ENCODE measurements around the gene MSRB3.

The MSRB3 gene

DNA sequence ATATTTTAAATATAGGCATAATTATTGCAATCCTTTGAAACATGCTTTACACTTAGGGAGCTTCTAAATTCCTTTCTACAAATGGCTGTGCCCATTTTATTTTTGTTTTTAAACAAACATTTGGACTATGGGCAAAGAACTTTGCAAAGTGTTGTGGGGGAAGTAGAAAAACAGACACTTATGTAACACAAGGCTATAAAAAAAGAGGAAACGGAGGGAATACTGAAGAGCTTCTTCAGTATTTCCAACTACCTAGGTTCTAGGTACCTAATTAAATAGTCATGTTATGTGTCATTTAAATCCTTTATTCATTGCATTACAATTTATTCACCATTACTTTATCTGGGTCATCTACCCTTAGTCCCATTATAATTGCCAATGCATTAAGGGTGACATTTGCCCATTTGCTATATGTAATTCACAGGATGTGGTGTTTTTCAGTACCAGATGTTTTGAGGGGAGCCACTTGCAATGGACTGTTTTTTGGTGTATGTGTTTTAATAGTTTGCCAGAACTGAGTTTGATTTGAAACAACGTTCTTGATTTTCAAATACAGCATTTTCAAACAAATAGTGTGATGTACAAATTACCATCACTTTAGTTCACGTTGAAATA is 1.5 kb upstream of the MSRB3 start:
- Histone ChIP-seq H3K9me3 (ENCODE audit: severe bottlenecking) (no peaks in the 10 kb centered on the region), H3K4me1 (ENCODE audit: insufficient read depth, poor library complexity, severe bottlenecking) (peaks cover 8% of the 10 kb centered on the region), H3K4me3 (ENCODE audit: severe bottlenecking) (no peak overlapping the region), H3K27me3 (ENCODE audit: insufficient read depth, poor library complexity, severe bottlenecking) (no peaks in the 10 kb centered on the region), H3K36me3 (ENCODE audit: low read depth) (no peaks in the 10 kb centered on the region), H3K27ac (ENCODE audit: poor library complexity, severe bottlenecking) (no peak overlapping the region)
- DNase-seq (ENCODE audit: low spot score) = no peak
- no peak for TF ChIP-seq CTCF (IDR thresholded peaks at IDR 0.05; ENCODE audit: poor library complexity, severe bottlenecking)
- no peak for ATAC-seq (ENCODE audit: low read depth)

GRCh38 chr12:65277994-65278575 is 398 bp upstream of the MSRB3 start:
- Histone ChIP-seq H3K27me3 (ENCODE audit: insufficient read depth, poor library complexity, severe bottlenecking) (no peaks in the 10 kb centered on the region), H3K36me3 (ENCODE audit: low read depth) (no peaks in the 10 kb centered on the region), H3K4me1 (ENCODE audit: insufficient read depth, poor library complexity, severe bottlenecking) (peaks cover 8% of the 10 kb centered on the region), H3K4me3 (ENCODE audit: severe bottlenecking) (peak overlapping the region; percentile 61), H3K27ac (ENCODE audit: poor library complexity, severe bottlenecking) (no peak overlapping the region), H3K9me3 (ENCODE audit: severe bottlenecking) (no peaks in the 10 kb centered on the region)
- ATAC-seq (ENCODE audit: low read depth) = no peak
- DNase-seq (ENCODE audit: low spot score) = no peak
- TF ChIP-seq CTCF (IDR thresholded peaks at IDR 0.05; ENCODE audit: poor library complexity, severe bottlenecking) = no peak

- no peaks in the 10 kb centered on the region for H3K9me3 ChIP-seq (ENCODE audit: severe bottlenecking)
- no peaks in the 10 kb centered on the region for H3K36me3 ChIP-seq (ENCODE audit: low read depth)
- H3K27me3 ChIP-seq (ENCODE audit: insufficient read depth, poor library complexity, severe bottlenecking) = no peaks in the 10 kb centered on the region
- no peak for TF ChIP-seq CTCF (IDR thresholded peaks at IDR 0.05; ENCODE audit: poor library complexity, severe bottlenecking)
- peak overlapping the region; percentile 61 for H3K4me3 ChIP-seq (ENCODE audit: severe bottlenecking)
- peak overlapping the region; percentile 2 for H3K27ac ChIP-seq (ENCODE audit: poor library complexity, severe bottlenecking)
- DNase-seq (ENCODE audit: low spot score) (no peak), ATAC-seq (ENCODE audit: low read depth) (no peak)
- H3K4me1 ChIP-seq (ENCODE audit: insufficient read depth, poor library complexity, severe bottlenecking) = peaks cover 8% of the 10 kb centered on the region
Measured at GRCh38 chr12:65279369-65280112, 1.1 kb downstream of the MSRB3 start.

- no peak for ATAC-seq (ENCODE audit: low read depth)
- Histone ChIP-seq H3K27me3 (ENCODE audit: insufficient read depth, poor library complexity, severe bottlenecking) (no peaks in the 10 kb centered on the region), H3K4me3 (ENCODE audit: severe bottlenecking) (no peak overlapping the region)
Measured at GRCh38 chr12:65280306-65280705, 1.8 kb downstream of the MSRB3 start.

More at GRCh38 chr12:65280306-65280705, 1.8 kb downstream of the MSRB3 start:
- Histone ChIP-seq H3K36me3 (ENCODE audit: low read depth) (no peaks in the 10 kb centered on the region), H3K9me3 (ENCODE audit: severe bottlenecking) (no peaks in the 10 kb centered on the region), H3K27ac (ENCODE audit: poor library complexity, severe bottlenecking) (no peak overlapping the region), H3K4me1 (ENCODE audit: insufficient read depth, poor library complexity, severe bottlenecking) (peaks cover 8% of the 10 kb centered on the region)
- no peak for TF ChIP-seq CTCF (IDR thresholded peaks at IDR 0.05; ENCODE audit: poor library complexity, severe bottlenecking)
- no peak for DNase-seq (ENCODE audit: low spot score)
